NCI-H146 treated with DMSO at 0.1 percent for 48 hours (cell line): ENCODE measurements around the gene TPPP.

Experiments
- DNase-seq: peaks from one replicate; lab custom pipeline; 2025; ENCODE audit not compliant: unreplicated experiment; lab: John Stamatoyannopoulos, UW

Gene TPPP

DNA sequence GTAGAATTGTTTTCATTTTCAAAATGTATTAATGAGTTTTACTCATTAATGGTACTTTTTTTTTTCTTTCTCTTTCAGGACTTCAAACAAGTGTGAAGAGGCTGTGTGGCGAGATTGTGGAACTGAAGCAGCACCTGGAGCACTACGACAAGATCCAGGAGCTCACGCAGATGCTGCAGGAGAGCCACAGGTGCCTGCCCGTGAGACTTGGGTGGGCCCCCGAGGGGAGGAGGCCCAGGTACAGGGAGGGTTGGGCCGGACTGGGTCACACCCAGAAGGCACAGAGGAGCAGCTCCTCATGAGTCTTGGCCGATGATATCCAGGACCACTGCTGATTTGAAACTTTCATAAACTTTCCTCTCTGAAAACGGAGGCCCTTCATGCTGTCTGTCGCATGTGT lies 45.4 kb downstream of the TPPP start:
- DNase-seq = no peak

DNA sequence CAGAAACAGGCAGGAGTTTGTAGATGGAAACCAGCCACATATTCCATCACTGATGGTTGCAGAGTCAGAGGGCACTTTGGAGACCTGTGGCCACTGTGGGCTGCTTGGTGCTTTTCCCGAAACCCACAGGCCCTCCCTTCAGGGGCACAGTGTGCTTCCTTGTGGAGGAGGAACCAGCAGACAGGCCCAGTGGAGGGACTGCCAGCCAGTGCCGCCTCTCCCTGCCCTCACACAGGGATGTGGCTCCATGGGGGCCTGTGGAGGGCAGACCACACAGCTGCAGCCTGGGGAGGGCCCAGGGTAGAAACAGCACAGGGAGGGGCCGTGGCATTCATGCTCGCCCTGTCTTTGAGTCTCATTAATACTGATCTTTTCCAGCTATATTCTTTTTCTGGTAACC lies 45.8 kb downstream of the TPPP start:
- no peak for DNase-seq

DNA sequence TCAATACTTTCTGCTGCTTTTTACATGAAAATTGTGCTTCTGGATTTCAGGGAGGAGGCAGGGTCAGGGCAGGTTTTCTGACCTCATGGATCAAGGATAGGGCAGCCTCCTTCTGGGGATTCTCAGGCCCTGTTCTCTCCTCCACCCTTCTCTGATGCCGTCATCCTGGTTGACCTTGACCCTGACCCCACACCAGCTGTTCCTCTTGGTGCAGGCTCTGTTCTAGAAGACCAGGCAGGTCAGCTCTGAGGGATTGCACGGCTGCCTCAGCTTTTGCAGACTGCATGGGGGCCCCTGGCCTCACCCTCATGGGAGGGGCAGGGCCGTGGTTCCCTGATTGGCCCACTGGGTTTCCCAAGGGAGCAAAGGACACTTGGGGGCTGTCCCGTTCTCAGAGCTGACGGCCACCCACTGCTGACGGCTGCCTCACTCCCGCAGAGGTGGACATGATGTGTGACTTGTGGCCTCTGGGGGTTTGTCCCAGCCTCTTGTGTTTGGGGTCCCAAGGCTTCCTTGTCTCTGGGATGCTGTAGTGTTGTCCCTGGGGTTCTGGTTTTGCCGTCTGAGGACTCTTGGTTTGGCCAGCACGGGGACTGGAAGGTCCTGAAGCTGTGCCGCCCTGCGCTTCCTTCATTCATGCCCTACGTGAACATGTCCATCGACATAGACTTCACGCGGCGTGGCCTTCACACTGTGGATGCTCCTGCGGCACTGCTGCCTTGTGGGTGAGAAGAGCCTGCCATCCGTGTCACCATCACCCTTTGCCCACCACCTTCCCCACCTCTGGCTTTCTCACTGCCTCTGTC lies 46.6 kb downstream of the TPPP start:
- DNase-seq = no peak

DNA sequence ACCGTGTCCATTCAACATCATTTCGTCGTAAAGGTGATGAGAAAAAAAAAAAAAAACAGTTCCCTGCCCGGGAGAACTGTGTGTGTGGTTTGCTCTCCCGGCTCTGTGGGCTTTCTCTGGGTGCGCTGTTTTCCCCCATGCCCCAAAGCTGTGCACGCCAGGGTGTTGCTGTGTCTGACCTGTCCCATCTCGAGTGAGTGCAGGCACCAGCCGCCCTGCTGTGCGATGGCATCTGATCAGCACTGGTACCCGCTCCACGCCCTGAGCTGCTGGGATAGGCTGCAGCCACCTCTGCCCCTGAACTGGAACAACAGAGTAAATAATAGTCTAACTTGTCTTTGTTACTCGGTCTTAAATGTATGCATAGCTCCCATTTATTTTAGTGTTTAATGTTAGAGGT lies 47.7 kb downstream of the TPPP start:
- DNase-seq = no peak

DNA sequence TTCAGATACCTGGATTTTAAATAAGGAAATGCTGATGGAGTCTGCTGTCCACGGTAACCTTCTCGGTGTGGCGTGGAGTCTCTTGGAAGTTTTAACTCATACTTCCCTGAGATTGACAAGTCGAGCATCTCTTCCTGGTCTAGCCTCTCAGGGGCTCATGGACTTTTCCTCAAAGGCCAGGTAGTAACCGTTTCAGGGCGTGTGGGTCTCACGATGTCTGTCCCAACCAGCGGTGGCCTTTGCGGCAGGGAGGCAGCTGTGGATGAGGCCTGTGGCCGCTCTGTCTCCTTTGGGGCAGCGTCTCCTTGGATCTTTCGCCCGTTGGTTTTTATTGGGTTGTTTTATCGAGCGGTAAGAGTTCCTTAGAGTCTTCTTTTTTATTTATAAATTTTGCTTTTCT lies 48.2 kb downstream of the TPPP start:
- DNase-seq = no peak

DNA sequence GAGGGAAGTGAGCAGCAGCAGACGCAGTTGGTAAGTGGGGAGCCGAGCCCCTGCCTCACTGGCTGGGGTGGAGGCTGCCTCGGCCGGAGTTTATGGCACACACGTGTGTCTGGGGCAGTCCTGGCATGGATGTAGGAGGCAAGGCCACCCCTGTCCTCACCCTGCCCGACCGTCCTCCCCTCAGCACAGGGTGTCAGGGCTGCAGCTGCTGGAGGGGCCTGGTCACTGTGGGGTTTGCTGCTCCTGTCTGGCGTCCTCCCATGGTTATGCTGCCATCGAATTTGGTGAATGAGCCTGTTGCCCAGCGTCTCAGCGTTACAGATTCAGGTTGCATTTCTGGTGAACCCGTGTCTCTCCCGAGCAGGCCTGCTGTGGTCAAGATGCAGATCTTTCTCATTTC lies 48.6 kb downstream of the TPPP start:
- no peak for DNase-seq

DNA sequence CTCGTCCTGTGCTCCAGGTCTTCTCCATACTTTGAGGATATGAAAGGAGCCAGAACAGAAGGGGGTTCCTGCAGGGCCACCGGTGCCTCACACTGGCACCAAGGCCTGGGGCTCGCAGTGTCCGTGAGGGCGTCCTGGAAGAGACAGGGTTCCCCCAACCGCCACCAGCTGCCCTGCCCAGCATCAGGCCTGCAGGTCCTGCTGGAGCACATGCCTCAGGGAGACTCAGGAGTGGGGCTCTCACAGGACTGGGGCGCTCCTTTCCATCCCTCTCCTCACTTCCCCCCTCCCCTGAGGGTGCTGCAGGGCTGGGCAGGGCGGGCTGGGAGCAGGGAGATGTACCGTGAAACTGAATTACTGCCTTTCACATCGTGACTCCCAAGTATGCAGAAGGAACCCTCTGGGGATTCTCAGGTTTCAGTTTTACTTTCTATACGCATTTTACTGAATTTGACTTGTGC lies 49.3 kb downstream of the TPPP start:
- no peak for DNase-seq

DNA sequence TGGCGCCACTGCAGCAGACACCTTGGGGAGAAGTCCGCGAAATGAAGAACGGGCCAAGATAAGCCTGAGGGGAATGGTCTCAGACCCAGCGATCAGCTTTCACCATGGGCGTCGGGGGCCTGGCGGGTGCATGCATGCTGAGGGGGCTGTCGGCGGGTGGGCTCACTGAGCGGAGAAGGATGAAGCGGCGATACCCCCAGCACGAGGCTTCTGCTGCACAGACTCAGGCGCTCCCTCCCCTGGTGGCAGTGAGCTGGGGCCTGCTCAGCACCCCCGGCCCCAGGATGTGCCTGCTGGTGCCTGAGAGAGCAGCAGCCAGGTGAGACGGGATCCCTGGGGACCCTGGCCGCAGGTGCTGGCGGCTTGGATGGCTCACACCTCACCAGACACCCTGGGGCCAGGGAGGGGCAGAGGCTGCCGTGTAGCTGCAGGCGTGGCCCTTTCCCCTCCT lies 49.8 kb downstream of the TPPP start:
- DNase-seq = no peak

DNA sequence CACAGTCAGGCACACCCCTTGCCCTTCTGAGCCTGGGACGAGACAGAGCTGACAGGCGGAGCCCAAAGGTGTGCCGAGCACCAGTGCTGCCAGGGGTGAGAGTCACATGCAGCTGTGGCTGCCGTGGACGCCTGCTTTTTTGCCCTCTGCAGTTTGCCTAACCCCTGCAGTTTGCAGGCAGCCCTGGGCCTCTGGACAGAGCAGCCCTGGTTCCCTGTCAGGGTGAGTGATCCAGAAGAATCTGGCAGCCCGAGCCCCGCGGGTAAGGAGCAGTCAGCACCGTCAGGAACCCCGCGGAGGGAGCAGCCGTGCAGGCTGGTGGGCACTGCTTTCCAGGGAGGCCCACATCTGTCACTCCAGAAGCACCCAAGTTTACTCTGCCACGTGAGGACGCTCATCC lies 50.7 kb downstream of the TPPP start:
- DNase-seq = no peak

DNA sequence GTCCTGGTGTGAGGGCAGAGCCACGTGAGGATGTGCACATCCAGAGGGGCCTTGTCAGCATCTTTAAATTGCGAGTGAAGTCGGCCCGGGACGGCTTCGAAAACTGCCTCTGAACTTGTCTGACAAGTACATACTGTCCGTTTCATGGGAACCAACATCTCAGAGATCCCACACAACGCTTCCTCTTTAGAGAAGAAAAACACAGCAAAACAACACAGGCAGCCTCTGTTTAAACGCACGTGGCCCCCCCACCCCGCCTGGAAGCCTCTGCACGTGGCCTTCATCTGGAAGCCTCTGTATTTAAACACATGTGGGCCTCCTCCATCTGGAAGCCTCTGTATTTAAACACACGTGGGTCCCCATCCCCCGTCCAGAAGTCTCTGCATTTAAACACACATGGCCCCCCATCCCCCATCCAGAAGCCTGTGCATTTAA lies 51.8 kb downstream of the TPPP start:
- DNase-seq = no peak

DNA sequence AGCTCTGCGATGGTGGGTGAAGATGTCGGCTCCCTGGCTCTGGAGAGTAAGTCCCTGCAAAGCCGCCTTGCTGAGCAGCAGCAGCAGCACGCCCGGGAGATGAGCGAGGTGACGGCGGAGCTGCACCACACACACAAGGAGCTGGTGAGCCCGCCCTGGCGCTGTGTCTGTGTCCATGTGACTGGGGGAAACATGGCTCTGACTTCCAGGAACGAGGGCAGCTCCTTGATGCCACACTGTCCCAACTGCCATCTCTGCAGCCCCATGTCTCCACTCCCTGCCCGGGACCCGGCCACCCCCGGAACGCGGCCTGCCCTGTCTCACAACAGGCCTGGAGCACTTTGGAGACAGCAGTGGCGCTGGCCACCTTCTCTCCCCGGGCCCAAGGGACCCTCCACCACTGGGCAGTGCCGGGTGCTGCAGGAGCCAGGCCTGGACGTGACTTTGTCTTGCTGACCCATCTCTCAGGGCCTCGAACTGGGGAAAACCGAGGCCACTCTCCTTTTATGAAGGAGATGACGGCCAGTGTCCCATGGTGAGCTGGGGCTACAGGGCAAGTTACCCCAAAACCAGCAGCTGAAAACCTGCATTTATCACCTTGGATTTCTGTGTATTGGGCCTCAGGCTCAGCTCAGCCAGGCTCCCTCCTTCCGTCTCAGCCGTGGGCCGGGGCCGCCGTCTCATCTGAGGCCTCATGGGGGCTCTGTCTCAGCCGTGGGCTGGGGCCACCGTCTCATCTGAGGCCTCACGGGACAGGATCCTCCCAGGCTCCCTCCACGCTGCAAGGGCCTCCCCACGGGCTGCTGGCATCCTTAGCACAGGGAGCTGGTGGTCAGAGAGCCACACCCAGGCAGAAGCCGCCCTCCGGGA lies 52.5 kb downstream of the TPPP start:
- no peak for DNase-seq

DNA sequence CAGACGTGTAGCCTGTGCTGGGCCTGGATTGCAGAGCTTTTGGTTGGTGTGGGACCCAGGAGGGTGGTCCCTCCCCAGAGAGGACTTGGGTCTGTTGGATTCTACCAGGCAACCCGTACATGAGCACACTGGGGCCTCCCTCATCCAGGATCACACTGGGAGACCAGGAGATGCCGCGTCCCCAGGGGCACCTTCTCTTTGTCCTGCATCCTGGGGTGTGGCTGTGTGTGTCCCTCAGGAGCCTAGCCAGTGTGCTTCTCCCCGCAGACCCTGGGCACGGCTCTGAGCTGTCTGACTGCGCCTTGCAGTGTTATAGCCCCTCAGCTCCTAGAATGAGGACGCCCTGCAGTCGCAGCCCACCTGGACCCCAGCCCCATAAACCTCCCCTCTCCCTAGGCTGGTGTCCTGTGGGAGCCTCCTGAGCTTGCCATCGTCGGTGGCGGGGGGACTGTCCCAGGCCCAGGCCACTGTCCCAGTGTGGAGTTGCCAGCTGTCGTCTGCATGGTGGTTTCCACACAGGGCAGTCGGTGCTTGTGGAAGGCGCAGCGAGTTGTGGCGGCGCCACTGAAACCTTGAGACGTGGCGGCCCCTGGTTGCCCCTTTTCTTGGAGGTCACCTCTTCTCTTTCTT lies 53.5 kb downstream of the TPPP start:
- no peak for DNase-seq

DNA sequence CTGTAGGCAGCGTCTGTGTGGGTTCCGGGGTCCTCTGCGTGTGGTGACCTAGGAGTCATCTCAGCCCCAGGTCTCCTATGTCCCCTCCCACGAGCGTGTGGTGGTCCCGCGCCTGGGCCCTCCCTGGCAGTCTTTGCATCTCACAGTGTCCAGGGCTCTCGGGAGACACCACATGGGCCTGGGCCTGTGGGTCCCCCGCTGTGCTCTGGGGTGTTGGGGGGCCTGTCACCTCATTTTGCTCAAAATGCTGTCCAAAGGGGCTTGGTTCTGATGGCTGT lies 54.0 kb downstream of the TPPP start:
- no peak for DNase-seq

DNA sequence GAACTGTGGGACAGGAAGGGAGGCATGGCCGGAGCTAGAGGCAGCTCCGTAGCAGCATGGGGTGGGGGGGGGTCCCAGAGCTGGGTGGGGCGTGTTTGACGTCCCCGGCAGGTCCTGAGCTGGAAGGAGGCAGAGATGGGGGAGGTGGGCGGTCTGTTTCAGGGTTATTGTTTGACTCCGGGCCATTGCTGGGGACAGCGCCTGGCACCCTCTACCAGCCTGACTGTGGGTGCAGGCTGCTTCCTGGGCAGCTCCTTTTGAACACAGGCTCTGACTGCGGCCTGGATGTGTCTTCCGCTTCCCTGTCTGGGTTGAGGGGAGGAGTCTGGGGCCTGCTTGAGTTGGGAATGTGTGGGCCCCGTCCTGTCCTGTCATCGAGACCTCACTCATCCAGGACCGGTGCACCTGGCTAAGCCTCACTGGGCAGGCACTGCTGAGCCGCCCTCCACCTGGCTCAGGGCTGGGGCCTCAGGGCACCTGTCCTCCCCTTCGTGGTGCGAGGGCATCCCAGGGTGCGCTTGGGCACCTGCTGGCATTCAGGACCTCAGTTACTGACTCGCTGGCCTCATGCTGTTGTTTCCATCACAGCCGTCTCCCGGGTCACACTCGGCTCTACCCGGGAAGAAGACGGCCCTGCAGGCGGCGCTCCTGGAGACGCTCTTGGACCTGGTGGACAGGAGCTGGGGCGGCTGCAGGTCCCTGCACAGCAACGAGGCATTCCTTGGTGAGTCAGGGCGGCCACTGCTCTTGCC lies 54.5 kb downstream of the TPPP start:
- DNase-seq = no peak

DNA sequence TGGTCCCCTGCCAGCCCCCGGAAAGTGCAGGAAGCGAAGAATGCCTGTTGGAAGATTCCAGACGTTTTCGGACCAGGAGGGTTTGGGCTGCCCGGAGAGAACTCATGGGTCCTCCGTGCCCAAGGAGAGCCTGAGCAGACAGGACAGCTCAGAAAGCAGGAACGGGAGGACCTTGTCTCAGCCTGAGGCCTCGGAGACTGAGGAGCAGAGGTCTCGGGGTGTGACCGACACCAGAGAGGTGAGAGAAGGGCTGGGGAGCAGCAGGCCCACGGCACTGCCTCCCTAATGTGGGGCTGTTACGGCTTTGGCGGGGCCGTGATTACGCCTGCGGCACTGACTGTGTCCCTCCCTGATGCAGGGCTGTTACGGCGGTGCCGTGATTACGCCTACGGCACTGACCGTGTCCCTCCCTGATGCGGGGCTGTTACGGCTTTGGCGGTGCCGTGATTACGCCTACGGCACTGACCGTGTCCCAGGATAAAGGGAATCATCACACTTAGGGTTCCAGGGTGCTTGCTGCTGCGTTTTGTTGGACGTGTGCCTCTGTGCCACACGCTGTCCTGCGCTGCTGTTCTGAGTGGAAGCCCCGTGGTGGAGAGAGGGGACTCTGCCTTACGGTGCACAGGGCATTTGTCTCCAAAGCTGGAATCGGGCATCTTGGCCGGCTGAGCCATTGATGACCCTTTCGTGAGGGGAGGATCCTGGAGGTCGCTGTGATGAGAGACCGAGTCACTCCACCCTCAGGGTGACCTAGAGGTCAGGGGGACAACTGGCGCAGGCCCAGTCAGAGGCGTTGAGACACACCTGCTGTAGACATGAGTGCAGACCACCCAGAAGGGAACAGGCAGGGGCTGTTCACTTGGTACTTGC lies 55.3 kb downstream of the TPPP start:
- no peak for DNase-seq

DNA sequence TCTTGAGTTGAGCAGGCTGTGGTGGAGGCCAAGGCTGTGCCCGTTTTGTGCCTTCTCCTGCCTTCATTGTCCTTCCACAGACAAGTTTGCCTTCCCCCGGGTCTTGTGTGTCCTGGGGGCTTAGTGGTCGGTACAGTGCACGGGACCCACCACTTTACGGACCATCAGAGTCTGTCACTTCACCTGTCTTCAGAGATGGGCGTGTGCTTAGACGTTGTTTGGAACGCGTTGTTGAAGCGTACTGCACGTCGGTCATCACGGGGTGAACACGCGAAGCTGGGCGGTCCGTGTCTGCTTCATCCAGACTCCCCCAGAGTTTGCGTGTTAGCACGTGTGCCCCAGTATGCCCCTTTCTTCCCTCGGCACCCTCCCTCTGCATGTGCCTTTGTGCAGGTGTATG lies 56.2 kb downstream of the TPPP start:
- no peak for DNase-seq

DNA sequence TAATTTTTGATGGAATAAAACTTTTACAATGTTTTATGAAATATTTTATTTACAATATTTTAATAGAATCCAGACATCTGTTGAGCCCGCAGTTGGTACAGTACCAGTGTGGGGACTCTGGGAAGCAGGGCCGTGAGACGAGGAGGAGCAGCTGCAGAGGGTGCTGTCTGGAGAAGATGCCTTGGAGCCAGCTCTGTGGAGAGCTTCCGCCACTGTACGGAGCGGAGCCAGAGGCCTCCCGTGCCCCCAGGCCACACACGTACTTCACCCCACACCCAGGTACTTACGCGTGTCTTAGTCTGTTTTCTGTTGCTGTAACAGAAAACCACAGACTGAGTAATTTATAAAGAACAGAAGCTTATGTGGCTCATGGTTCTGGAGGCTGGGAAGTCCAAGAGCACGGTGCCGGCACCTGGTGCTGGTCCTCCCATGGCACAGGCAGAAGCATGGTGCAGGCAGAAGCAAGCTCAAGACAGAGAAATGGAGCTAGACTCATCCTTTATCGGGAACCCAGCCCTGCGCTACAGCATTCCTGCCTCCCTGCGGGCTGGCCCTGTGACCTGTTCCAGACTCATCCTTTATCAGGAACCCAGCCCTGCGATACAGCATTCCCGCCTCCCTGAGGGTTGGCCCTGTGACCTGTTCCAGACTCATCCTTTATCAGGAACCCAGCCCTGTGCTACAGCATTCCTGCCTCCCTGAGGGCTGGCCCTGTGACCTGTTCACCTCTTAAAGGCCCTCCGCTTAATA lies 57.7 kb downstream of the TPPP start:
- no peak for DNase-seq

DNA sequence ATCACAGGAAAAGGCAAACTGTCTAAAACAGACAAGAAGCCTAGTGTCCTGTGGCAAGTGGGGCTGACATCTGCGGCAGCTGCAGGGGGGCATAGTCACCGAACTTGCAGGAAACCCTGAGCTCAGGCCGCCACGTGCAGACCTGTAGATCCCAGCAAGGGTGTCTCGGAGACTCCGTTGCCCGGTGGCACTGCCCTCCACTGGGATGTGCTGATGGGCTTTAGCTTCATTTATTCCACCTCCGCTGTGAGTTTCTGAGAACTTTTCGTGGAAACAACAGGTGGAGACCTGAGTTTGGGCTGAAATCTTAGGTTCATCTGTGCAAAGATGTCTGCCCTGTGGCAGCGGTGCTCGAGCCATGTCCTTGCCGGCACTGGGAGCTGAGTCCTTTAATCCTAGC lies 59.0 kb downstream of the TPPP start:
- no peak for DNase-seq

DNA sequence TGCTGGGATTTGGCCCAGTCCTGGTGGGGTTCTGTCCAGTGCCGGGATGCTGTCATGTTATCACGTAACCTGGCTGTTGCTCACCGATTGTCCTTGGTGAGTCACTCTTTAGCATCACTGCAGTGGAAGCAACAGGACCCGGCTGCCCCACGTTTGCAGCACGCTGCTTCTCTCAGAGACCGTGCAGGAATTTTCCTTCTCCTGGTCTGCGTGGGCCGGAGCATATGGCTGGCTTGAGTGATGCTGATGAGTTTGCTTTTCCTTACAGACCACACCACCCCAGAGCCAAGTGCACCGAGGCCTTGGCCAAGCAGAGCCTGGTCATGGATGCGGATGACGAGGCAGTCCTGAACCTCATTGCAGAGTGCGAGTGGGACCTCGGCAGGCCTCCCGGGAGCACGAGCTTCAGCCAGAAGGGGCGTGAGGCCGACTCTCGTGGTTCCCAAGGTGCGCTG lies 59.6 kb downstream of the TPPP start:
- no peak for DNase-seq
